ENCODE measurements around the gene TMEM138. TPM values are rescaled to one million over a fixed set of nuclear protein-coding genes. Genes with fewer than 3 reads are reported as not detected.
"Not testable (repeated sequence)": the region's sequence is repeated elsewhere in the genome, so short reads cannot be mapped to it uniquely, and the experiment has no call there.

TMEM138 gene
- total RNA-seq, 2 donors from 2014 or later: 15.8 to 35.3 TPM

- ATAC-seq (no peak), DNase-seq (no peak)
- 92 to 93% methylated on average over 6 of the region's 6 CpGs for WGBS, 2 donors
- no peaks in the 10 kb centered on the region for H3K4me1 ChIP-seq
- TF ChIP-seq POLR2A (IDR thresholded peaks at IDR 0.05): no peak
- TF ChIP-seq CTCF (IDR thresholded peaks at IDR 0.05): no peak
- H3K27ac ChIP-seq: no peak overlapping the region
- H3K4me3 ChIP-seq: no peak overlapping the region
- no peaks in the 10 kb centered on the region for H3K27me3 ChIP-seq
- no peaks in the 10 kb centered on the region for H3K36me3 ChIP-seq (replicated peaks in 1 of 2; ENCODE audit: insufficient read depth in 1 of 2, low read depth in 2 of 2)
- no peaks in the 10 kb centered on the region for H3K9me3 ChIP-seq
- intact Hi-C loops (cut with DNase I): no loop called here
These were observed 13.6 kb downstream of the TMEM138 start for GRCh38 chr11:61375761-61376108.

GRCh38 chr11:61377461-61378160, 15.4 kb downstream of the TMEM138 start:
- Histone ChIP-seq H3K36me3 (replicated peaks in 1 of 2; ENCODE audit: insufficient read depth in 1 of 2, low read depth in 2 of 2) (no peaks in the 10 kb centered on the region), H3K9me3 (no peaks in the 10 kb centered on the region), H3K27me3 (no peaks in the 10 kb centered on the region), H3K4me1 (no peaks in the 10 kb centered on the region), H3K27ac (no peak overlapping the region), H3K4me3 (no peak overlapping the region)
- TF ChIP-seq CTCF (IDR thresholded peaks at IDR 0.05) (no peak), POLR2A (IDR thresholded peaks at IDR 0.05) (no peak)
- DNase-seq (no peak), ATAC-seq (no peak)
- intact Hi-C loops (cut with DNase I): no loop called here
- WGBS, 2 donors: 89 to 91% methylated on average over 6 of the region's 6 CpGs

GRCh38 chr11:61378713-61379313, 16.6 kb downstream of the TMEM138 start:
- TF ChIP-seq POLR2A (IDR thresholded peaks at IDR 0.05) (no peak), CTCF (IDR thresholded peaks at IDR 0.05) (no peak)
- 78 to 99% methylated on average over 5 of the region's 5 CpGs for WGBS, 2 donors

GRCh38 chr11:61380884-61381283, 18.7 kb downstream of the TMEM138 start:
- H3K27ac ChIP-seq: no peak overlapping the region
- H3K27me3 ChIP-seq: no peaks in the 10 kb centered on the region
- intact Hi-C loops (cut with DNase I): loop anchor here (5.0 to 10.0 kb wide), 2 partner anchors 39 to 126 kb away; no protein-coding TSS in a partner anchor
- no peak overlapping the region for H3K4me3 ChIP-seq
- no peak for TF ChIP-seq CTCF (IDR thresholded peaks at IDR 0.05)
- no peak for DNase-seq
- WGBS, 2 donors: 88 to 94% methylated on average over 9 of the region's 9 CpGs
- H3K9me3 ChIP-seq: no peaks in the 10 kb centered on the region
- no peak for ATAC-seq
- no peaks in the 10 kb centered on the region for H3K4me1 ChIP-seq
- no peaks in the 10 kb centered on the region for H3K36me3 ChIP-seq (replicated peaks in 1 of 2; ENCODE audit: insufficient read depth in 1 of 2, low read depth in 2 of 2)

More at GRCh38 chr11:61378713-61379313, 16.6 kb downstream of the TMEM138 start:
- Histone ChIP-seq H3K9me3 (no peaks in the 10 kb centered on the region), H3K27me3 (no peaks in the 10 kb centered on the region), H3K36me3 (replicated peaks in 1 of 2; ENCODE audit: insufficient read depth in 1 of 2, low read depth in 2 of 2) (no peaks in the 10 kb centered on the region), H3K4me1 (no peaks in the 10 kb centered on the region), H3K27ac (no peak overlapping the region), H3K4me3 (no peak overlapping the region)
- peak; percentile 56 for ATAC-seq
- DNase-seq: peak in 1 of 4 donors; percentile 44
- intact Hi-C loops (cut with DNase I): no loop called here

DNA sequence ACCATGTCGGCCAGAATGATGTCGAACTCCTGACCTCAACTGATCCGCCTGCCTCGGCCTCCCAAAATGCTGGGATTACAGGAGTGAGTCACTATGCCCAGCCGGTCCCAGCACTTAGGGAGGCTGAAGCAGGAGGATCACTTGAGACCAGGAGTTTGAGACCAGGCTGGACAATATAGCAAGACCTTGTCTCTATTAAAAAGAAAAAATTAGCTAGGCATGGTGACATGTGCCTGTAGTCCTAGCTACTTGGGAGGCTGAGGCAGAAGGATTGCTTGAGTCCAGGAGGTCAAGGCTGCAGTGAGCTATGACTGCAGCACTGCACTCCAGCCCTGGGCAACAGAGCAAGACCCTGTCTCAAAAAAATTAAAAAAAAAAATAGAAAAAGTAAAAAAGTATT, 21.7 kb downstream of the TMEM138 start:
- H3K9me3 ChIP-seq; H3K36me3 ChIP-seq (replicated peaks in 1 of 2; ENCODE audit: insufficient read depth in 1 of 2, low read depth in 2 of 2); H3K27ac ChIP-seq; H3K4me3 ChIP-seq; H3K27me3 ChIP-seq; DNase-seq; ATAC-seq; H3K4me1 ChIP-seq: not testable (repeated sequence)
- intact Hi-C loops (cut with DNase I): loop anchor here (5.0 to 10.0 kb wide), 2 partner anchors 42 to 129 kb away; no protein-coding TSS in a partner anchor
- WGBS, 2 donors: 67 to 94% methylated on average over 1 to 5 of the region's 5 CpGs

All from body of pancreas (tissue), 4 donors.